EH (cell line): ENCODE data around the gene PACRG.

ENCODE experiments used
- DNase-seq: peaks from one replicate; pipeline ENCODE4 v3.0.0-alpha.2; 2015; ENCODE audit warnings: low read depth

PACRG gene

GRCh38 chr6:162864911-162865310, 137.1 kb downstream of the PACRG start:
- no peak for DNase-seq

- DNase-seq: no peak
Measured at GRCh38 chr6:162866656-162867055, 138.9 kb downstream of the PACRG start.

- DNase-seq: no peak
Measured at GRCh38 chr6:162868397-162868796, 140.6 kb downstream of the PACRG start.

GRCh38 chr6:162871966-162872365, 144.2 kb downstream of the PACRG start:
- DNase-seq: no peak

- DNase-seq: no peak
Measured at GRCh38 chr6:162873537-162873936, 145.8 kb downstream of the PACRG start.

GRCh38 chr6:162875070-162875469, 147.3 kb downstream of the PACRG start:
- no peak for DNase-seq

GRCh38 chr6:162882801-162883481, 155.2 kb downstream of the PACRG start:
- no peak for DNase-seq

GRCh38 chr6:162887981-162888689, 160.4 kb downstream of the PACRG start:
- DNase-seq: no peak

GRCh38 chr6:162889303-162889702, 161.5 kb downstream of the PACRG start:
- no peak for DNase-seq

- DNase-seq: no peak
Measured at GRCh38 chr6:162898011-162898410, 170.2 kb downstream of the PACRG start.

GRCh38 chr6:162899148-162899547, 171.4 kb downstream of the PACRG start:
- no peak for DNase-seq

- DNase-seq: no peak
Measured at GRCh38 chr6:162900503-162900902, 172.7 kb downstream of the PACRG start.

- no peak for DNase-seq
Measured at GRCh38 chr6:162904069-162904663, 176.4 kb downstream of the PACRG start.

GRCh38 chr6:162906479-162906878, 178.7 kb downstream of the PACRG start:
- no peak for DNase-seq

- DNase-seq: peak; percentile 24
Measured at GRCh38 chr6:162907876-162908481, 180.2 kb downstream of the PACRG start.

GRCh38 chr6:162913206-162913605, 185.4 kb downstream of the PACRG start:
- DNase-seq: no peak

- DNase-seq: peak; percentile 45
Measured at GRCh38 chr6:162917506-162917905, 189.7 kb downstream of the PACRG start.

GRCh38 chr6:162921062-162921461, 193.3 kb downstream of the PACRG start:
- DNase-seq: no peak

- DNase-seq: no peak
Measured at GRCh38 chr6:162921510-162922040, 193.8 kb downstream of the PACRG start.

GRCh38 chr6:162922563-162923166, 194.9 kb downstream of the PACRG start:
- DNase-seq: peak; percentile 14

- no peak for DNase-seq
Measured at GRCh38 chr6:162934844-162935243, 207.1 kb downstream of the PACRG start.

GRCh38 chr6:162940426-162940825, 212.7 kb downstream of the PACRG start:
- DNase-seq: no peak
